Epidermal melanocyte (primary cell): ENCODE data around the gene HAUS5.
"Not testable (repeated sequence)": the region's sequence is repeated elsewhere in the genome, so short reads cannot be mapped to it uniquely, and the experiment has no call there.

ENCODE experiments used
- DNase-seq: peaks from one replicate; pipeline ENCODE4 v3.0.0; 2011; ENCODE audit warnings: low spot score; ENCODE audit not compliant: insufficient read length

HAUS5 gene

DNA sequence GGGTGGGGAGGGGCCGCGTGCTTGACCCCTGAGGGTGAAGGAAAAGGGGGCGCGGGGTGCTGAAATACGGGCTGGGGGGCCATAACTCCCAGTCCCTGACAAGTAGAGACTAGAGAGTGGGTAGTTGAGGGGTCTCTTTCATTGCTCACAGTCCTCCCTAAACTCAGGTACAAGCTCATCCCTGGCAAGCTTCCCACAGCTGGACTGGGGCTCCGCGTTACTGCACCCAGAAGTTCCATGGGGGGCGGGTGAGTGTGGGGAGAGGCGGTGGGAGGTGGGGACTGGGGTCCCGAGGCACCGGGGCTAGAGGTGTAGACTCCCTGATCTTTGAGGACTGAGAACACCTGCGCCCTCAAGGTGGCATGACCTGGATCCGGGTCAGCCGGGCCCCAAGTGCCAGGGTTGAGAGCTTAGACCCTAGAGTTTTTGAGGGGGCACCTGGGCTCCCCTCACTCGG is 30.3 kb downstream of the HAUS5 start:
- no peak for DNase-seq

DNA sequence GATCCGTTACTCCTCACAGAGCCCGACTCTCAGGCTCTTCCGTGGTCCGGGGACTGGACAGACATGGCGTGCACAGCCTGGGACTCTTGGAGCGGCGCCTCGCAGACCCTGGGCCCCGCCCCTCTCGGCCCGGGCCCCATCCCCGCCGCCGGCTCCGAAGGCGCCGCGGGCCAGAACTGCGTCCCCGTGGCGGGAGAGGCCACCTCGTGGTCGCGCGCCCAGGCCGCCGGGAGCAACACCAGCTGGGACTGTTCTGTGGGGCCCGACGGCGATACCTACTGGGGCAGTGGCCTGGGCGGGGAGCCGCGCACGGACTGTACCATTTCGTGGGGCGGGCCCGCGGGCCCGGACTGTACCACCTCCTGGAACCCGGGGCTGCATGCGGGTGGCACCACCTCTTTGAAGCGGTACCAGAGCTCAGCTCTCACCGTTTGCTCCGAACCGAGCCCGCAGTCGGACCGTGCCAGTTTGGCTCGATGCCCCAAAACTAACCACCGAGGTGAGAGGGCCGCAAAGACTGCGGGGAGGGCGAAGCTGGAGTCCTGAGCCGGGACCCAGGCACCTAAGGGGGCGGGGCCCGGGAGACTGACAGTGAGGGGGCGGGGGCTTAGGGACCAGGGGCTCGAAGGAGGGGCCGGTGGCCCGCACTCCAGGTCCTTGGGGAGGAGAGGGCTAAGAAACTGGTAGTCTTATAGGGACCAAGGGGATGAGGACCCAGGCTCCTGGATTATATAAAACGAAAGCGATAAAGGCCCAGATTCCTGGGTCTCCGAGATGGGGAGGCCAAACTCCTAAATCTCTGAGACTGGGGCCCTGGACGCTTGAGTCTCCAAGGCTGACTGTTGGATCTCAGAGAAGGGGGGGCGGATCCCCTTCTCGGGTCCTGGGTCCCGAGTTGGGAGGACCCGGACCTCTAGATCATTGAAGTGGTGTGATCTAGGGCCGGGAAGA is 31.0 kb downstream of the HAUS5 start:
- DNase-seq: peak; percentile 88

DNA sequence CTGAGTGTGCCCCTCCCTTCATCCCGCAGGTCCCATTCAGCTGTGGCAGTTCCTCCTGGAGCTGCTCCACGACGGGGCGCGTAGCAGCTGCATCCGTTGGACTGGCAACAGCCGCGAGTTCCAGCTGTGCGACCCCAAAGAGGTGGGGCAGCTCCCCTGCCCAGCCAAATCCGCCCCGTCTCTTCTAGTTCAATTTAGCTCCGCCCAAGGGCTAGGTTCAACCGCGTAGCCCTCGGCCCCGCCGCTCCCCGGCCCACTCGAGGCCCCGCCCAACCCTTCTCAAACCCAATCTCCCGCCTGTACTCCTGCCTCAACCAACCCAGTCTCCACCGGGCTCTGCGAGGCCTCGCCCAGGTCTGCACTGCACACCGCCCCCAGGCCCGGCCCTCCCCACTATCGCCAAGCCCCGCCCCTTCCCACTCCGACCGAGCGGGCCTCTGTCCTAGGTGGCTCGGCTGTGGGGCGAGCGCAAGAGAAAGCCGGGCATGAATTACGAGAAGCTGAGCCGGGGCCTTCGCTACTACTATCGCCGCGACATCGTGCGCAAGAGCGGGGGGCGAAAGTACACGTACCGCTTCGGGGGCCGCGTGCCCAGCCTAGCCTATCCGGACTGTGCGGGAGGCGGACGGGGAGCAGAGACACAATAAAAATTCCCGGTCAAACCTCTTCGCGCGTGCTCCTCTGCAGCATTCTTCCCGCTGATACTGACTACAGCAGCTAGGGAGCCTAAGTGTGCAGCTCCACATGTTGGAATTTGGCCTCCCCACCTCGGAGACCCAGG is 31.9 kb downstream of the HAUS5 start:
- peak; percentile 97 for DNase-seq

DNA sequence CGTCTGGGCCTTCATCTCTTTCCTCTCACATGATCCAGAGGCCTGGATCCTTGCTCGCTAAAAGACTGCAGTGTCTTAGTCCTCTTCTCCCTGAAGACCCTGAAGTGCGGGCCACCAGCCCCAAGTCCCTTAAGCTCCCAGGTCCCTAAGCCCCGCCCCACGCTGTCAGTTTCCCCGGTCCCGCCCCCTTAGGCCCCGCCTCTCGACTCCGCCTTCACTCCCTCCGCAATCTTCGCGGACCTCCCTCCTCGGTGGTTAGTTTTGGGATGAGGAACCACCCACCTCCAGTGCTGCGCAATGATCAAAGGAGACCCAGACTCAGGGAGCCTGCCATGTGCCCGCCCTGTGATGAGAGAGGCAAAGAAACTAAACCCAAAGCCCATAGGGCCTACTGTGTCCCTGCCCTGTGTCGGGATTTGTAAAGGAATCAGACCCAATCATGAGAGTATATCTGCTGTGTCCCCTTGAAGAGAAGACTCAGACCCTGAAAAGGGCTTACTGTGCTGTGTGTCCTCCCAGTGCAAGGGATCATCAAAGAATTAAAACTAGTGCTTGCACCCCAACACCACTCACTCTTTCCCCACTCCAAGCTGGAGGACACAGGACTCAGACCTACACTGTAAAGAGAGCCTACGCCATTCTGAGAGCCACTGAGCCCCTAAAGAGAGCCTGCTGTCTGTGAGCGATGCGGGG is 32.6 kb downstream of the HAUS5 start:
- peak; percentile 53 for DNase-seq

DNA sequence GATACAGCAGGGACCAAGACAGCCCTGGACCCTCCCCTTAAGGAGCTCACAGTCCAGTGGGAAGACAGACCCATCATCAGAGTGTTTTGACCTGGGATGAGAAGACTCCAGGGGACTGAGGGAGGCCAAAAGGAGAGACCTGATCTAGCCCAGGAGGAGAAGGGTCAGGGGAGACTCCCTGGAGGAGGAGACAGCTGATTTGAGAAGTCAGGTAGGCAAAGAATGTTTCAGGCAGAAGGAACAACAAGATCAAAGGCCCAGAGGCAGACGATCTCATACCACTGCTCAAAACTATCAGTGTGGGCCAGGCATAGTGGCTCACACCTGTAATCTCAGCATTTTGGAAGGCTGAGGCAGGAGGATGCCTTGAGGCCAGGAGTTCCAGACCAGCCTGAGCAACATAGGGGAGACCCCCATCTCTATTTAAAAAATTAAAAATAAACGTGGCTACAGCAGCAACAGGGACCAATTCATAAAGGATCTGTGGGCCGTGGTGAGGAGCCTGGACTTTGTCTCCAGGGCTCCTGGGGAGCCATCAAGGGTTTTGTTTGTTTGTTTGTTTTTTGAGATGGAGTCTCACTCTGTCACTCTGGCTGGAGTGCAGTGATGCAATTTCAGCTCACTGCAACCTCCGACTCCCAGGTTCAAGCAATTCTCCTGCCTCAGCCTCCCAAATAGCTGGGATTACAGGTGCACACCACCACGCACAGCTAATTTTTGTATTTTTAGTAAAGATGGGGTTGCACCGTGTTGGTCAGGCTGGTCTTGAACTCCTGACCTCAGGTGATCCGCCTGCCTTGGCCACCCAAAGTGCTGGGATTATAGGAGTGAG is 33.4 kb downstream of the HAUS5 start:
- DNase-seq: no peak

DNA sequence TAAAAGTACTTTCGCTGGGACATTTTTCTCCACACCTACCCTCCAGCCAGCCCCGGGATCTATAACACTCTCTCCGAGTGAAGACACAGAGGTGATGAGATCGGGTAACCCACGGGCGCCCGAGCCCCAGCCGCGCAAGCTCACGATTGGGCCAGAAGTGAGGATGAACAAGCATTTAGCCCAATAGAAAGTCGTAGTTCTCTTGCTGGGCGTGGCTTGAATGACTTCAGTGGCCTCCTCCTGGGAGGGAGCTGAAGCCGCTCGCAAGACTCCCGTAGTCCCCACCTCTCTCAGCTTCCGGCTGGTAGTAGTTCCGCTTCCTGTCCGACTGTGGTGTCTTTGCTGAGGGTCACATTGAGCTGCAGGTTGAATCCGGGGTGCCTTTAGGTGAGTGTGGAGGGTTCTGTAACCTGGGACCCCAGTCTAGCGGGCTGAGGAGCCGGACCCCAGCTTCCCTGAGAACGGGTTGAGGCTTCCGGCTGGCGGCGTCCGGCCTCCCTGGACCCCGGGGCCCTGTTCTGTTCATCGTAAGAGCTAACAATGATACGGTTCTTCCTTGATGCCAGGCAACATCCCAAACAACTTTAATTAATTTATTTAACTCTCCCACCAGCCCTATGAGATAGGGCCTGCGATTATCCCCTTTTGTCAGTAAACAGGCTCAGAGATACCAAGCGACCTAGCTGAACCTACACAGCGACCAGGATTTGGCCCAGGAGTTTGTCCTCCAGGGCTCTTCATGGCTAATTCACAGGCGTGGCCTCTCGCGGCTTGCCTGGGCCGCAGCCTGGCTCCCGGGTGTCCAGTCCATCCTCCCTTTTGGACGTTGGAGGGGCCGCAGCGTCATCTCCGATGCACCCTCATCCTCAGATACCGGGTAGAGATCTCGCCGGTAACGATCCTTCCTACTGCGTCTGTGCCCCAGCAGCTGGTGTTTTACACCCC is 35.8 kb downstream of the HAUS5 start, which contains the start of gene COX6B1:
Gene COX6B1, plus strand, starts transcription at position 307 of the 945 bp plus-strand sequence. CDS start 2,921 bp downstream, outside the sequence.
- peak; percentile 98 for DNase-seq

DNA sequence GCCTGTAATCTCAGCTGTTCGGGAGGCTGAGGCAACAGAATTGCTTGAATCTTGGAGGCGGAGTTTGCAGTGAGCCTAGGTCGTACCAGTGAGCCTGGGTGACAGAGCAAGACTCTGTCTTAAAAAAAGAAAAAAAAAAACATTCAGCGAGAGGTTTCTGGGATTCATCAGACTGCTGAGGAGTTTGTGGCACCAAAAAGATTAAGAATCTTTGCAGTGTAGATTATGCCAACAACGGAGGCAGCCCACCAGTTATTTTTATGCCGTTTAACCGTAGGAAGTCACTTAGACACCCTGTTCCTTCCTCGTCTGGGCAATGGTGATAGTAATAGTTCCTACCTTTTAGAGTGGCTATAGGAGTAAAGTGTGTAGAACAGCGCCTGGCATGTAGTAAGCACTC is 38.0 kb downstream of the HAUS5 start:
- DNase-seq: no peak

DNA sequence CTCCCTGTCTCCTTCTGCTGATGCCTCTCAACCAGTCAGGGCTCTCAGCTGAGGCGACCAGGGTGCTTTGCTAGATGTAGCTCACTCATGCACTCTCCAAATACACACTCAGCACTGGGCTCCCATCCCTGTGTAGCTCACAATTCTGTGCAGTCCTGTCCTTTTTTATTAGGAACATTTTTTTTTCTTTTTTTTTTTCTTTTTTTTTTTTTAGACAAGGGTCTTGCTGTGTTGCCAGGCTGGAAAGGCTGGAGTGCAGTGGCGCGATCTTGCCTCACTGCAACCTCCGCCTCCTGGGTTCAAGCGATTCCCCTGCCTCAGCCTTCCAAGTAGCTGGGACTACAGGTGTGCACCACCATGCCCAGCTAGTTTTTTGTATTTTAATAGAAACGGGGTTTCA is 42.3 kb downstream of the HAUS5 start:
- not testable (repeated sequence) for DNase-seq

DNA sequence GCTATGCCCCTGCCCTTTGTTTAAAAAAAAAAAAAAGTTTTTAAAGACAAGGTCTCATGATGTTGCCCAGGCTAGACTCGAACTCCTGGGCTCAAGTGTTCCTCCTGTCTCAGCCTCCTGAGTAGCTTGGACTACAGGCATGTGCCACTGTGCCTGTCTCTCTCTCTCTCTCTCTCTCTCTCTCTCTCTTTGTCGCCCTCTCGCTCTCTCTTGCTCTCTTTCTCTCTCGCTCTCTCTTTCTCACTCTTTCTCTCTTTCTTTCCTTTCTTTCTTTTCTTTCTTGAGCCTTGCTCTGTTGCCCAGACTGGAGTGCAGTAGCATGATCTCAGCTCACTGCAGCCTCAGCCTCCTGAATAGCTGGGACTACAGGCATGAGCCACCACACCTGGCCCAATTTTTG is 43.1 kb downstream of the HAUS5 start:
- DNase-seq: no peak

DNA sequence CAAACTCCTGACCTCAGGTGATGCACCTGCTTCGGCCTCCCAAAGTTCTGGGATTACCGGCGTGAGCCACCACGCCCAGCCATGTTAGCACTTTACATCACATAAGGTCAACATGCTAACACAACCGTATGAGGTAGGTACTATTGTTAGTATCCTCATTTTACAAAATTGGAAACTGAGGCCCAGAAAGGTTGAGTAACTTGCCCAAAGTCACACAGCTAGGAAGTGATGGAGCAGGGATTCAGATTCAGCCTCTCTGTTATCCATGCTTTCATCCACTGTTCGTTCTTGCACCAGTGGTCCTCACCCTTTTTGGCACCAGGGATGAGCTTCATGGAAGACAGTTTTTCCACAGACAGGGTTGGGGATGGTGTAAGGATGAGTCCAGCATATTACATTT is 44.2 kb downstream of the HAUS5 start:
- no peak for DNase-seq

DNA sequence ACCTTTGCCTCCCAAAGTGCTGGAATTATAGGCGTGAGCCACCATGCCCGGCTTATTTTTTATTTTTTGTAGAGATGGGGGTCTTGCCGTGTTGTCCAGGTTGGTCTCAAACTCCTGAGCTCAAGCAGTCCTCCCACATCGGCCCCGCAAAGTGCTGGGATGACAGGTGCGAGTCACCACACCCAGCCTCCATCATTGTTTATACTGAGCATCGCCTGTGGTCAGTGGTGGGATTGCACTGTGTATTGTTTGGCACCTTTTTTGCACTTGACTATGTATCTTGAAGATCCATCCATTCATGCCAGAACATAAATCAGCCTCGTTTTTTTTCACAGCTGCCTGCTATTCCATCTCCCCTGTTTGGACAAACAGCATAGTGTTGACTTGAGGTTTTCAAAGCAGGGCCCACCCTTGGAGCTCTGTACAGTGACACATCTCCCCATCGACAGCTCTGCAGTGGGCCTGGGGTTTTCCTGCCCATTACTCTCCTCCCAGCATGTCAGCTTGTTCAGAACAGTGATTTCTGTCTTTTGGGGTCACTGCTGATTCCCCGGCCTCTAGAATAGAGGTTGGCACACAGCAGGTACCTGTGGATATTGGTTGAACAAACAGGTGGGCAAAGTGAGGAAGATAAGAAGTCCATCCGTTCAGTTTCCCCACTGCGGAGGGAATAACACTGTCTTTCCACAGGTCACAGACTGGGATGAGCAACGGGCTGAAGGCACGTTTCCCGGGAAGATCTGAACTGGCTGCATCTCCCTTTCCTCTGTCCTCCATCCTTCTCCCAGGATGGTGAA is 45.6 kb downstream of the HAUS5 start:
- DNase-seq: no peak

DNA sequence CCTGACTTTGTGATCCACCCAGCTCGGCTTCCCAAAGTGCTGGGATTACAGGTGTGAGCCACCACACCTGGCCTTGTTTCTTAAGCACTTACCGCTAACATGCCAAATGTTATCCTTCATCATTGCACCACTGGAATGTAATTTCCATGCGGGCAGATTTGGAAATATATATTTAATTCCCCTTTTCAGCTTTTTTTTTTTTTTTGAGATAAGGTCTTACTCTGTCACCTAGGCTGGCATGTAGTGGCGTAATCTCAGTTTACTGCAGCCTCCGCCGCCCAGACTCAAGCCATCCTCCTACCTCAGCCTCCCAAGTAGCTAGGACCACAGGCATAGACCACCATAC is 49.4 kb downstream of the HAUS5 start:
- no peak for DNase-seq

DNA sequence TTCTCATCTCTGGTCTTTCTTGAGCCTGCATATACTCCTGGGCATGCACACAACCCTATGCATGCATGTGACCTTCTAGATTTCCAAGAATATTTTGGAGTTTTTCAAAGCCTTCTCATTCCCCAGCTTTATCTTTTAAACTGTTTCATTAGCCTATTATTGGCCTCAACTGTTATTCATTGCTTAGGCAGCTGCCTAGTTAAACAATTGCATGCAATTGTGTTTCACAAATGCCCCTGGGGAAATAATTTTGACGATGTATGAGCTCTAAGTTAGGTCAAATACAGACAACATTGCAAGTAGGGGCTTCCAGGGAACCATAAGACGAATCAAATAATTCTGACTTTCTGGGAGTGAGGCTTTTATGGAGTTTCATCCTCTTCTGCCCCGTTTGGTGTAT is 51.4 kb downstream of the HAUS5 start:
- DNase-seq: no peak

DNA sequence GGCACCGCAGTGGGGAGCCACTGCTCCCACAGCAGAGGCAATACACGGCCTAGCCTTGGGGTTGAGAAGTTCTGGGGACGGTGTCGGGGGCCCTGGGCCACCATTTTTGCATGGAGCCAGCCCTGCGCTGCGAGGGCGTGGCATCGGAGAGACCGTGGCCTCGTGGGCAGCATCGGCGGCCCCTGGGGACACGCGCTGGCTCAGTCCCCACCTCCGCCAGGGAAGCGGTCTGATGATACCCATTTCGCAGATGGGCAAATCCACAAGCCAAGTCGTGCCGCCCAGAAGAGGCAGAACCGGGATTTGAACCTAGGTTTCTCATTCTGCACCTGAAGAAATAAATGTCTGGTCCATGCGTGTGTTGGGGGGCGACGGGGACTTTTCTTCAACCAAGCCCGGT is 52.6 kb downstream of the HAUS5 start:
- DNase-seq: no peak

DNA sequence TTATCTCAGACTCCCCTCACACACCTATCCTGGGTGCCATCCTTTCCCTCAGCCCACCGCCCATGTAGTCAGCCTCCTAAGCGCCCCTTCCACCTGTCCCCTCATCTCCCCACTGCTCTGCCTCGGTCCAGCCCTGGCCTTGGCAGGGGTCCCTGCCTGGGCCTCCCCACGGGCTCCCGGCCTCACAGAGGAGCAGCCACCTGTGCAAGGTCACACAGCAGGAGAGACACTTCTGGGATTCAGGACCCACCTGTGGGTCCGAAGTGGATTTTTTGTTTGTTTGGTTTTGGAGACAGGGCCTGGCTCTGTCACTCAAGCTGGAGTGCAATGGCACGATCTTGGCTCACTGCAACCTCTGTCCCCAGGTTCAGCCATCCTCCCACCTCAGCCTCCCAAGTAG is 53.1 kb downstream of the HAUS5 start:
- DNase-seq: no peak

DNA sequence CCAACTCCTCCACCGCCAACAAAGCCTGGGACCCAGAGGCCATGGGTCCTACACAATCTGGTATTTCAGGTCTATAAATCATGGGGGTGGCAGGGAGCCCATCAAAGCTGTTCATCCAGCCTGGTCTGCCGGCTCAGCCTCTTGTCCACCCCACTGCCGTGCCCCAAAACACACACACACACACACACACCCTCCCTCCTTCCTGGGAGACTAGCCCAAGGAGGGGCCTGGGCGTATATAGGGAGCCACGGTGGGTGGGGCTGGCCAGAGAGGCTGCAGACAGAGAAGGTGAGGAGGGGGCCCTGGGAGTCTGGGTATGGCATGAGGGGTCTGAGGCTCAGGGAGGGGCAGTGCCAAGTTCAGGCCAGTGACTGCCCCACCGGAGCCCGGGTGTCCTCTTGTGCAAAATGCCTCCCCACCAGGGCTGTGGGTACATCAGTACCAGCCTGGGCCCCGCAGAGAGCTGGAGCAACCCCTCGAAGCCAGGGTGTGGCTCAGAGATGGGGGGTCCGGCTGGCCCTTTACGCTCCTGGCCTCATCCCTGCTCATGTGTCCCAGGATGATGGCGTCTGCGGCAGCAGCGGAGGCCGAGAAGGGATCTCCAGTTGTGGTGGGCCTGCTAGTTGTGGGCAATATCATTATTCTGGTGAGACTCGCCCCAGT is 53.8 kb downstream of the HAUS5 start, which contains the start of gene UPK1A:
Gene UPK1A, plus strand, starts transcription at position 267 of the 663 bp plus-strand sequence. Its CDS starts 296 bp downstream, at position 563.
- no peak for DNase-seq

DNA sequence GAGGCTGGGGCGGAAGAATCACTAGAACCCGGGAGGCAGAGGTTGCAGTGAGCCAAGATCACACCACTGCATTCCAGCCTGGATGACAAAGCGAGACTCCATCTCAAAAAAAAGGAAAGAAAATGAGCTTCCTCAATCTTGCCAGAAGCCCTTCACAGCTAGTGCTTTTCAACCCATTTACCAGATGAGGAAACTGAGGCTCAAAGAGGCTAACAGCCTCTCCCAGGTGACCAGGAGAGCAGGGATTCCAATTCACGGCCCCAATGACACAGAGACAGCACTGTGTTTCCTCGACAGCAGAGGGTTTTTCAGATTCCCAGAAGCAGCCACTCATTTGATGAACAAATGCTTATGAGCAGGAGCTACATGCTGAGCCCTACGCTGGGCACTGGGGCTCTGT is 57.0 kb downstream of the HAUS5 start:
- no peak for DNase-seq

DNA sequence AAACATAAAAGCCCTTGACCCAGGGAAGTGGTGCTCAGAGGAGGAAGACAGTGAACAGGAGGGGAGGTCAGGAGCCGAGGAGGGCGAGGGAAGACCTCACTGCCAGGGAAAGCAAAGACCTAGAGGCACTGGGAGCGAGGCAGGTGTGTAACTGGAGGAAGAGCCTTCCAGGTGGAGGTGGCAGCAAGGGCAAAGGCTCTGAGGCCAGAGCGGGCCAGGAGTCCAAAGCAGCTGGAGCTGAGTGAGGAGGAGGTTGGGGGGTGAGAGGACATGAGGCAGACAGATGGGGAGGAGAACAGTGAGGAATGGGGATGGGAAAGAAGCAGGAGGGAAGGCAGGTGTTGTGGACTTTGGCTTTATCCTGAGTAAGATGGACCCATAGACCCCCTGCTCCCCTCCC is 57.4 kb downstream of the HAUS5 start:
- no peak for DNase-seq
